Eye (tissue), 1 donor: ENCODE data around the gene ABCA6.
"Not testable (repeated sequence)": the region's sequence is repeated elsewhere in the genome, so short reads cannot be mapped to it uniquely, and the experiment has no call there.

Source experiments
- DNase-seq: peaks from one replicate; pipeline ENCODE4 v3.0.0-alpha.2; 2015

Gene ABCA6

GRCh38 chr17:69141431-69142174, at the start of gene ABCA6:
Gene ABCA6, minus strand, starts transcription at chr17:69141895. Its CDS starts 1,192 bp downstream, at chr17:69140703.
- peak; percentile 21 for DNase-seq

- no peak for DNase-seq
Observed at GRCh38 chr17:69188796-69189195, 47.1 kb upstream of the ABCA6 start.

GRCh38 chr17:69188064-69188463, 46.4 kb upstream of the ABCA6 start:
- DNase-seq, result peak; percentile 37

- DNase-seq, result no peak
Observed at GRCh38 chr17:69187294-69187693, 45.6 kb upstream of the ABCA6 start.

GRCh38 chr17:69179227-69179952, 37.7 kb upstream of the ABCA6 start:
- no peak for DNase-seq

- DNase-seq, result no peak
Observed at GRCh38 chr17:69176457-69176795, 34.7 kb upstream of the ABCA6 start.

GRCh38 chr17:69175625-69176456, 34.1 kb upstream of the ABCA6 start:
- peak; percentile 12 for DNase-seq

- DNase-seq, result no peak
Observed at GRCh38 chr17:69175262-69175624, 33.5 kb upstream of the ABCA6 start.

- no peak for DNase-seq
Observed at GRCh38 chr17:69173118-69173517, 31.4 kb upstream of the ABCA6 start.

- DNase-seq, result no peak
Observed at GRCh38 chr17:69170377-69170776, 28.7 kb upstream of the ABCA6 start.

- not testable (repeated sequence) for DNase-seq
Observed at GRCh38 chr17:69168642-69169041, 26.9 kb upstream of the ABCA6 start.

- no peak for DNase-seq
Observed at GRCh38 chr17:69166957-69167356, 25.3 kb upstream of the ABCA6 start.

GRCh38 chr17:69164206-69164605, 22.5 kb upstream of the ABCA6 start:
- DNase-seq, result no peak

- no peak for DNase-seq
Observed at GRCh38 chr17:69159418-69159817, 17.7 kb upstream of the ABCA6 start.

- no peak for DNase-seq
Observed at GRCh38 chr17:69154267-69154666, 12.6 kb upstream of the ABCA6 start.

- DNase-seq, result no peak
Observed at GRCh38 chr17:69150333-69150732, 8.6 kb upstream of the ABCA6 start.

GRCh38 chr17:69147460-69147859, 5.8 kb upstream of the ABCA6 start:
- no peak for DNase-seq

- no peak for DNase-seq
Observed at GRCh38 chr17:69144331-69145255, 2.9 kb upstream of the ABCA6 start.

- DNase-seq, result no peak
Observed at GRCh38 chr17:69143683-69144231, 2.1 kb upstream of the ABCA6 start.

GRCh38 chr17:69143151-69143550, 1.5 kb upstream of the ABCA6 start:
- DNase-seq, result no peak

- DNase-seq, result peak; percentile 56
Observed at GRCh38 chr17:69142175-69142802, 594 bp upstream of the ABCA6 start.

GRCh38 chr17:69134112-69134511, 7.6 kb downstream of the ABCA6 start:
- no peak for DNase-seq
